ENCODE results near the gene VDAC2.
"Not testable (repeated sequence)": the region's sequence is repeated elsewhere in the genome, so short reads cannot be mapped to it uniquely, and the experiment has no call there.

VDAC2 gene

DNA sequence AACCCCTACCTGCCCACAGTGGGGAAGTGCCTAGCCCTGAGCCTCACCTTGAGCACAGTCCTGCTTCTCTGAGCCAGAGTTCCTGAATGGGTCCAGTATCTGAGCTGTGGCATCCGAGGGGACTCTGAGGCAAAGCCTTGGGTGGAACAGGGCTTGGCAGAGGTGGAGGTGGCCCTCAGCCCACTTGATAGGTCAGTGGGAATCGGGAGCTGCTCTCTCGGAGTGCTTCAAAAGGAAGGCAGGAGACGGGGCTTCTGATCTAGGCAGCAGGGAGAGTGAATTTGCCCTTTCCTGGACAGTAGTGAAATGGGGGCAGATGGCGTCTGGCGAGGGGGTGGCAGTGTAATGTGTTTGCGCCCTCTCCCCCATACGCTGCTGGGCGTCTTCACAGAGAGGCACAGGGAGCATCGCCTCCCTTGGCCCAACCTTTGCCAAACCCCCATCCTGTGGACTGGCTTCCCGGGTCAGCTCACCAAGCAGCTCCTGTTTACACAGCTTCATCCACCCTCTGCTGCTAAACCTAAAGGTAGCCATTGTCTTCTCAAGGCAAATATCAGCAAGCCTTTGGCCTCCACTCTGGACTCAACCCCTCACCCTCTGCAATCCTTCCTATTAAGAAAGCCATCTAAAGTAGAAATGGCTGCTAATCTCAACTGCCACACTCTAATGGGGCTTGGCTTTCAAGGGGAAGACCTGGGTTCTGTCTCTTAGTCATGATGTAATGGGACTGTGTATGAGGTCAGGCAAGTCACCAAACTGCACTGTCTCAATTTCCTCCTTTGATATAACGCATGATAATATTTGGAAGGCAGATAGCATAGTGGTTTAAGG, 21.1 kb upstream of the VDAC2 start:
- TF ChIP-seq, protein P1, sequence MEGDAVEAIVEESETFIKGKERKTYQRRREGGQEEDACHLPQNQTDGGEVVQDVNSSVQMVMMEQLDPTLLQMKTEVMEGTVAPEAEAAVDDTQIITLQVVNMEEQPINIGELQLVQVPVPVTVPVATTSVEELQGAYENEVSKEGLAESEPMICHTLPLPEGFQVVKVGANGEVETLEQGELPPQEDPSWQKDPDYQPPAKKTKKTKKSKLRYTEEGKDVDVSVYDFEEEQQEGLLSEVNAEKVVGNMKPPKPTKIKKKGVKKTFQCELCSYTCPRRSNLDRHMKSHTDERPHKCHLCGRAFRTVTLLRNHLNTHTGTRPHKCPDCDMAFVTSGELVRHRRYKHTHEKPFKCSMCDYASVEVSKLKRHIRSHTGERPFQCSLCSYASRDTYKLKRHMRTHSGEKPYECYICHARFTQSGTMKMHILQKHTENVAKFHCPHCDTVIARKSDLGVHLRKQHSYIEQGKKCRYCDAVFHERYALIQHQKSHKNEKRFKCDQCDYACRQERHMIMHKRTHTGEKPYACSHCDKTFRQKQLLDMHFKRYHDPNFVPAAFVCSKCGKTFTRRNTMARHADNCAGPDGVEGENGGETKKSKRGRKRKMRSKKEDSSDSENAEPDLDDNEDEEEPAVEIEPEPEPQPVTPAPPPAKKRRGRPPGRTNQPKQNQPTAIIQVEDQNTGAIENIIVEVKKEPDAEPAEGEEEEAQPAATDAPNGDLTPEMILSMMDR (IDR thresholded peaks at IDR 0.05; ENCODE audit: low read depth, low read length): no peak
- no peak overlapping the region for H3K4me3 ChIP-seq (ENCODE audit: low read depth, low read length)

DNA sequence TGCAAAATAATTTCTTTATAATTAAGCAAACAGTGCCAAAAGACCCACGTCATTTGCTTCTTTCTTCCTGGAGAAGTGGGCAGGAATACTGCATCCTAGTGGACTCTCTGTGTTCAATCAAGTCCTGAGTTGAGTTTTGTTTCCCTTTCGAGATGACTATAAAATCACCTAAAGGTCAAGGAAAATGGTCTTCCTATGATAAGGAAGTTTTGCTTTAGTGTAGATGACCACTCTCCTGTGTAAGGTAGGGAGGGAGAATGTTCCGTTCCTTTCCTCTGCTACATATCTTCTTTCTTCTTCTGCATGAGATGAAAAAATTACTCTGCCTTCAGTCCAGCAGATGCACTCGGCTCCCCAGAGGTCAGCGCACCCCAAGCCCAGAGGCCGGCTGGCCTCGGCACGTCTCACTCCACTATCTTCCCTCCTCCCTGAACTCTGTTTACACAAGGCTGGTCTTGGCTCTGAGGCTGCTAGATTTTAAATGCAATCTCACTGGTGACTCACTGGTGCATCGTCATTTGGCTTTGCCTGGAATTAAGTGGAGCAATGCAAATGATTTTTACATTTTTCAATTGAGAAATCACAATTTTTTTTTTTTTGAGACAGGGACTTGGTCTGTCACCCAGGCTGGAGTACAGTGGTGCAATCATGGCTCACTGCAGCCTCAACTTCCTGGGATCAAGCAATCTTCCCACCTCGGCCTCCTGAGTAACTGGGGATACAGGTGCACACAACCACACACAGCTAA, 18.6 kb upstream of the VDAC2 start:
- peak overlapping the region; percentile 41 for H3K4me3 ChIP-seq (ENCODE audit: low read depth, low read length)
- TF ChIP-seq, protein P1 (IDR thresholded peaks at IDR 0.05; ENCODE audit: low read depth, low read length): peak; percentile 12; the same call in 1 of the 2 replicates

DNA sequence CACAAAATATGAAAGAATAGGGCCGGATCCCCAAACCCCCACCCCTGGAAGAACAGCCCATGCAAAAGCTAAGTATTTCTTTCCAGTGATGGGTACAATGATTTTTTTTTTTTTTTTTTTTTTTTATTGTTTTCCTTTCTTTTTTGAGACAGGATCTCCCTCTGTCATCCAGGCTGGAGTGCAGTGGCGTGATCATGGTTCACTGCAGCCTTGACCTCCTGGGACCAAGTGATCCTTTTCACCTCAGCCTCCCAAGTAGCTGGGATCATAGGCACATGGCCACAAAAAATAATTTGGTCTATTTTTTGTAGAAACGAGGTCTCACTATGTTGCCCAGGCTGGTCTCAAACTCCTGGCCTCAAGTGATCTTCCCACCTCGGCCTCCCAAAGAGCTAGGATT, 16.0 kb upstream of the VDAC2 start:
- not testable (repeated sequence) for H3K4me3 ChIP-seq (ENCODE audit: low read depth, low read length)

DNA sequence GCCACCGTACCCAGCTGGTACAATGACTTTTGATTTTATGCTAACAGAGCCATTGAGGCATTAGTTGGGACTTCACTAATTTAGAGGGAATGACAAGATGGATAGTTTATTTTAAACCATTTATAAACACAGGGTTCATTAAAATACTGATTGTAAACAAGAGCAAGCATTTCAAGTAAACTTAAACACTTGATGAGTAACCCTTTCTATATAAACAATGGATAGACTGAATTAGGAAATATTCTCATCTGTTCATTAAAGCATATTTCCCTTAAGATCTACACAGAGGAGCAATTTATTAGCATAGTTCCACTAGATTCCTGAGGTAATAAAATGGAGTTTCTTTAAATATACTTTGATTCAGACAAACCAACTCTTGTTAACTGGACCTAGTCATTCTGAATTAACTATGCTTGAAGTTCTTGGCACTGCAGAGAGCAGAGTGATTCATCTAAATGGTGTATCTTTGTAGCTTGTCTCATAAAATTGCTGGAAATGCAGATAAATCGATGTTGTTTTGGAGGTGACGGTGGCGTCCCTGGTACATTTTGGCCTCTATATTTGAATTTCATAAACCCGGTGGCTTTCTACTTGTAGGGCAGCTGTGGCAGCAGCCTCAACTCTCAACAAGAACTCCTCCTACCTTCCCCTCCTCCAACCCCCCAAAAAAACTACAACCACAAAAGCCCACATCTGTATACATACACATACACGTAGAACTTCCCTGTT, 15.4 kb upstream of the VDAC2 start:
- H3K4me3 ChIP-seq (ENCODE audit: low read depth, low read length): no peak overlapping the region
- TF ChIP-seq, protein P1 (IDR thresholded peaks at IDR 0.05; ENCODE audit: low read depth, low read length): no peak

DNA sequence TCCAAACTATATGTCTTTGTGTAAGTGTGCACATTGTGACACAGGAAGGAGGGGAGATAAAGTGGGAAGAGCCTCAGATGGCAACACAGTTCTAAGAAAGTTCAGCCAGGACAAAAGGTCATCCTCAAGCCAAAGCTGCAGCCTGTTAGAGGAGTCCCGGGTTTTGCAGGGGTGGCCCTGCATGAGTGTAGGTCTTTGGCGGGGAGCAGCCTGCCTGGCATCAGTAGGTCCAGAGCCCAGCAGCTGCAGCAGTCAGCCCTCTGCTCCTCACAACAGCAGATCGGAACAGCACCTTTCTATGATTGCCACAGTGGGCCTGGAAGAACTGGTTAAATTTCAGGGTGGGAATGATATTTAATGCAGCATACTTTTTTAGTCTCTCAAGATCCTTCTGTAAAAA, 13.5 kb upstream of the VDAC2 start:
- TF ChIP-seq, protein P1 (IDR thresholded peaks at IDR 0.05; ENCODE audit: low read depth, low read length): no peak
- H3K4me3 ChIP-seq (ENCODE audit: low read depth, low read length): no peak overlapping the region

DNA sequence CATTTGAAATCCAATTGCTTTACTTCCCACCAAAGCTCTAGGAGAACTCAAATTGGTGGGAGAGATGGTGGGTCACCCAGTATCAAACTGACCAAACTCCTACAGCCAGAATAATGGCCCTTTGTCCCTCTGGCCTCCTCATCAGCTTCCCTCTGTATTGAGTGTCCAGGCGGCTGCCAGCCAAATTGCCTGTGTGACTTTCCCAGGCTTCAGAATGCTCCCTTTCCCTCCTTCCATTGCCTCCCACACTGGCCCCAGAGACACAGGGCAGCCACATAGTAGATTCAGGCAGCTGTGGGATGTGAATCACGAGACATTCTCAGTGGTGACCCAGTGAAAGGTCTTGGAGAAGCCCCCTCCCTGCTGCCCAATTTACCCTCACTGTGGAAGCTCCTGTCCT, 12.7 kb upstream of the VDAC2 start:
- TF ChIP-seq, protein P1 (IDR thresholded peaks at IDR 0.05; ENCODE audit: low read depth, low read length): no peak

DNA sequence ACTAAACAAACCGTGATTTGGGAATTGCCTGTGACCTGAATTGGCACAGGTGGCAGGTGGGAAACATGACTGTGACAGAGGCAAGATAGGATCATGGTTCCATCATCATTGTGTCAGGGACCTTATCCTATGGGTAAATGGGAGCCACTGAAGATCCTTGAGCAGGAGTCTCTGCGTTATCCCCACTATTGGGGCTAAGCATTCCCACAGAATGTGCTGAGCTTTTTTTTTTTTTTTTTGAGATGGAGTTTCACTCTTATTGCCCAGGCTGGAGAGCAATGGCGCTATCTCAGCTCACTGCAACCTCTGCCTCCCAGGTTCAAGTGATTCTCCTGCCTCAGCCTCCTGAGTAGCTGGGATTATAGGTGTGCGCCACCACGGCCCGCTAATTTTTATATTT, 10.6 kb upstream of the VDAC2 start:
- not testable (repeated sequence) for H3K4me3 ChIP-seq (ENCODE audit: low read depth, low read length)

More for the DNA sequence above, 12.7 kb upstream of the VDAC2 start:
- no peak overlapping the region for H3K4me3 ChIP-seq (ENCODE audit: low read depth, low read length)

DNA sequence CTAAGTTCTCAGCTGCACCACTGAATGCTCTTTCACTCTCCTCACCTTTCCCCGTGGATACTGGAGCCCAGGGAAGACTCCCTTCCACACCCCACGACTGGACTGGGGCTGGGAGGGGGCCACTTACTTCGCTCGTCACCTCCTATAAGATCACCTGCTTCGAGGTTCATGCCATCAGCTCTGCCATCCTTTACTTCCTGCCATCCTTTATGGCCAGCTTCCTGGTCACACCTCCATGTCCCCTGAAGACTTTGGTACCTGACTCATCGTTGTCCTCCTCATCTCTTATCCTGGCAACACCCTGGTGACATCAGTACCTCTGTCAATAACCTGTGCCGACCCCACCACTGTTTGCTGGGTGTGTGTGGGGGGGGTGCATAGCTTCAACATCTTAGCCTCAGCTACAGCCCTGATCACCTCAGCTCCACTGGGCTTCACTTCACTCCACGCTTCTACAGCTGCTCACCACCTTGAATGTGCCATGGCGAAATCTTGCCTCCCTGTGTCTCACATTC, 8.7 kb upstream of the VDAC2 start:
- H3K4me3 ChIP-seq (ENCODE audit: low read depth, low read length): no peak overlapping the region
- TF ChIP-seq, protein P1 (IDR thresholded peaks at IDR 0.05; ENCODE audit: low read depth, low read length): no peak

All from WI38 (cell line).